Upper lobe of left lung (tissue), 6 donors: ENCODE measurements around the gene PHF1. TPM values are rescaled to one million over a fixed set of nuclear protein-coding genes. Genes with fewer than 3 reads are reported as not detected.
A peak's percentile ranks its signal among the peaks of the same experiment; 100 is the strongest.

ENCODE experiments used
- ATAC-seq, 2 donors: fragments of 200-7000 bp; cut with Tn5 transposase; one replicate each; pipeline ENCODE4 v1.9.1; 2022; ENCODE audit warnings: mild to moderate bottlenecking in 2 of 2, moderate library complexity in 2 of 2; ENCODE audit not compliant: low FRiP score in 2 of 2
- DNase-seq, 2 donors: peaks; one replicate each; pipeline ENCODE4 v3.0.0-alpha.2; 2019 to 2020
- H3K27ac ChIP-seq, 4 donors: fragments of 200-600 bp; sonication (generic); one replicate each; pipeline ENCODE4 v1.5.1; 2016 to 2019
- H3K27me3 ChIP-seq, 4 donors: fragments of 200-600 bp; sonication (generic); one replicate each; pipeline ENCODE4 v1.5.1; 2017 to 2019
- H3K36me3 ChIP-seq, 4 donors: fragments of 200-600 bp; sonication (generic); one replicate each; pipeline ENCODE4 v1.5.1; 2016 to 2019
- H3K4me1 ChIP-seq, 4 donors: fragments of 200-600 bp; sonication (generic); one replicate each; pipeline ENCODE4 v1.5.1; 2018 to 2019
- H3K4me3 ChIP-seq, 4 donors: fragments of 200-600 bp; sonication (generic); one replicate each; pipeline ENCODE4 v1.5.1; 2017 to 2019; ENCODE audit warnings: mild to moderate bottlenecking in 2 of 4, moderate library complexity in 1 of 4
- H3K9me3 ChIP-seq, 4 donors: fragments of 200-600 bp; sonication (generic); one replicate each; pipeline ENCODE4 v1.5.1; 2018 to 2019
- EP300 ChIP-seq, 4 donors: sonication (generic); formaldehyde crosslinking; IDR thresholded peaks; one replicate each; pipeline ENCODE4 v1.5.1; 2017; ENCODE audit warnings: antibody characterized with exemption in 4 of 4, control low read depth in 2 of 4
- POLR2A ChIP-seq, 4 donors: fragments of 450-650 bp; IDR thresholded peaks; one replicate each; pipeline ENCODE4 v1.5.1; 2016 to 2017; ENCODE audit warnings: antibody characterized with exemption in 4 of 4, mild to moderate bottlenecking in 2 of 4
- POLR2AphosphoS5 ChIP-seq, 2 donors: sonication (generic); formaldehyde crosslinking; IDR thresholded peaks; one replicate each; pipeline ENCODE4 v1.5.1; 2017; ENCODE audit warnings: antibody characterized with exemption in 2 of 2
- WGBS, 2 donors: methylation state at CpG; one replicate each; pipeline ENCODE4 v1.1.5; 2017 to 2018; 5-methylcytosine and 5-hydroxymethylcytosine counted together
- total RNA-seq, 6 donors: library from RNA; depleted of rRNA in 4 of 6; stranded (reverse); fragments of >200 nt in 4 of 6; gene quantifications; one replicate each; pipeline versions ENCODE4 v1.1.0 to v1.2.1, GENCODE V29; 2016 to 2021
- TF ChIP-seq, protein P1 (sequence below), 6 experiments: fragments of 450-650 bp in 4 of 6; fragments of 200-600 bp in 2 of 6; sonication (generic) in 2 of 6; IDR thresholded peaks; one replicate each; pipeline ENCODE4 v1.5.1; 2016 to 2019; ENCODE audit warnings: antibody characterized with exemption in 6 of 6
- donor health status: DM: no; HTN: no; CAD: no; lungs with moderate emphysema.
- donor health status: DM: no; HTN: yes; CAD: no; lungs with severe emphysema.

The PHF1 gene
- total RNA-seq, 6 donors from 2014 or later, result 61.7 to 150 (median 65.5) TPM

DNA sequence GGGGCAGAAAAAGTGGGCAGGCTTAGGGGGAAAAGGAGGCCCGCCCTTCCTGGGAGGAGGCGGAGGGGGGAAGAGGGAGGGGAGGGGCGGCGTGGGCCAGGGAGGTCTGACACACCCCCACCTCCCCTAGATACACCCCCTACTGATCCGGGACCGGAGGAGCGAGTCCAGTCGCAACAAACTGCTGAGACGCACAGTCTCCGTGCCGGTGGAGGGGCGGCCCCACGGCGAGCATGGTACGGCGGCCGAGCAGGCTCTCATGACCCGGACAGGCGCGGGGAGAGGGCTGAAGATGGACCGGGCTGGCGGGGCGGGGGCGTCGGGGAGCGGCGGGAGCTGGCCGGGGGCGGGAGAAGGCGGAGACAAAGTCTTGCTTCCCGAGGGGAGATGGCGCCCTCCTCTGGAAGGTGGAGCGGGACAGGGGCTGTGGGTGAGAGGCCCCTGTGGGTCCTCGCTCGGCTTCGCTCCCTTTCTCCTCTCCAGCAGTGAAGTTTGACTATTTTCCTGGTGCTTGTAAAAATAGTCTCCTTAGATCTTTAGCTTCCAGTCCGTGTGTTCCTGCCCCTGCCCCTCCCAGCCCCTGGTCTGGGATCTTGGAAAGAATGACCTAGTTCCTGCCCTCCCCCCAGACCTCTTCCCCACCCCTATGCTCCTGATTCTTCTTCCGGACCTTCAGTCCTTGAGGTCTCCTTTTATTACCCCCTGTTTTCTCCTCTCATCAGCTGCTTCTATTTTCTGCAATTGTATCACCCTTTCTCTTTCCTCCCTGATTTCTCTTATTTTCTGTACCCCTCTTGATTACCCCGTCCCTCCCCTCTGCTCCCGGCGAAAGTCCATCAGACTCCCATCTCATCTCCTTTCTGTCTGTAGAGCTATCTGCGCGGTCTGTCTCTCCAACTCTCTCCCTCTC, 15.1 kb downstream of the PHF1 start:
- DNase-seq, result peak; percentile 88 to 96
- H3K27me3 ChIP-seq, result no peaks in the 10 kb centered on the region
- peak overlapping the region; percentile 84 to 97 (median 94) for H3K27ac ChIP-seq
- H3K4me3 ChIP-seq, result peak overlapping the region; percentile 9 to 69 (median 60)
- H3K36me3 ChIP-seq, result no peaks in the 10 kb centered on the region
- no peaks in the 10 kb centered on the region for H3K9me3 ChIP-seq
- ATAC-seq, result peak; percentile 85 to 91
- peaks cover 41 to 57% (median 50%) of the 10 kb centered on the region in 4 donors for H3K4me1 ChIP-seq
- 1 to 2% methylated on average over 16 to 17 of the region's 43 CpGs for WGBS, 2 donors
- TF ChIP-seq EP300 (IDR thresholded peaks at IDR 0.05) (no peak), POLR2A (IDR thresholded peaks at IDR 0.05) (peak in 1 of 4 donors; percentile 62), POLR2AphosphoS5 (IDR thresholded peaks at IDR 0.05) (peak; percentile 85 to 88)
- TF ChIP-seq, protein P1, sequence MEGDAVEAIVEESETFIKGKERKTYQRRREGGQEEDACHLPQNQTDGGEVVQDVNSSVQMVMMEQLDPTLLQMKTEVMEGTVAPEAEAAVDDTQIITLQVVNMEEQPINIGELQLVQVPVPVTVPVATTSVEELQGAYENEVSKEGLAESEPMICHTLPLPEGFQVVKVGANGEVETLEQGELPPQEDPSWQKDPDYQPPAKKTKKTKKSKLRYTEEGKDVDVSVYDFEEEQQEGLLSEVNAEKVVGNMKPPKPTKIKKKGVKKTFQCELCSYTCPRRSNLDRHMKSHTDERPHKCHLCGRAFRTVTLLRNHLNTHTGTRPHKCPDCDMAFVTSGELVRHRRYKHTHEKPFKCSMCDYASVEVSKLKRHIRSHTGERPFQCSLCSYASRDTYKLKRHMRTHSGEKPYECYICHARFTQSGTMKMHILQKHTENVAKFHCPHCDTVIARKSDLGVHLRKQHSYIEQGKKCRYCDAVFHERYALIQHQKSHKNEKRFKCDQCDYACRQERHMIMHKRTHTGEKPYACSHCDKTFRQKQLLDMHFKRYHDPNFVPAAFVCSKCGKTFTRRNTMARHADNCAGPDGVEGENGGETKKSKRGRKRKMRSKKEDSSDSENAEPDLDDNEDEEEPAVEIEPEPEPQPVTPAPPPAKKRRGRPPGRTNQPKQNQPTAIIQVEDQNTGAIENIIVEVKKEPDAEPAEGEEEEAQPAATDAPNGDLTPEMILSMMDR (IDR thresholded peaks at IDR 0.05), result peak; percentile 26 to 82 (median 48)

DNA sequence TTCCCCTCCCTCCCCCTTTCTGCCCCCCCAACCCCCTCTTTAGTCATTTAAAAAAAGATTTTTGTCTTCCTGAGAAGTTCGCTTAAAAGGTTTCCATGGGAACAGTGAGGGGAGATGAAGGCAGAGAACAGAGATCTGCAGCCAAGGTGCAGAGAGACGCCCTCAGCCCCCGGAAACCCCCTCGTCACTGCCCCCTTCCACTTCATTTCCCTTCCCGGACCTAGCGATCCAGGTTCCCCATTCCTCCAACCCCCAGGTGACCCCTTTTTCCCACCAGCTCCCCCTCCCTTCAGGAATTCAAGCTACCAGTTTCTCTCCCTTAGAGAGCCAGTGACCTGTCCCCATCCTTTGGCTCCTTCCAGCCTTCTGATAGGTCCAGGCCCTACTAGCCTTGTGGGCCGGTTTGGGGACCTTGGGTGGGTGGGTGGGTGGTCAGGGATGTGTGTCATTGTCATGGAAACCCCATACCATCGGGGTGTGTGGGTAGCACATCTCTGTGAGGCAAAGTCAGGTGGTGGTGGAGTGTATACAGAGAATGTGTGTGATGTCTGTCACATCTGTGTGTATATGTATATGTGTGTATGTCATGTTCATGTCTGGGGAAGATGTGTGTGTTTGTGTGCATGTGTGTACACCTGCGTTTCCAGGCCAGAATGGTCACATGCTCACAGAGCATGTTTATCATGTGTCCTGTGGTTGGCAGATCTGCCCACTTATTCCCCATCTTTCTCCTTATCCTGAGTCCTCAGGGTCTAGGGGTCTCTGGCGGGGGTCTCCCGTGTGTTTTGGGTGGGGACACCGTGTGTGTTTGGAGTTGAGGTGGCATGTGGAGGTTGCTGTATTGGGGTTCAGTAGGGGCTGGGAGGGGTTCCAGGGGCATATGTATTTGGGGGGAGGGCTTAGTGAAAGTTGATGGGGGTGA, 16.0 kb downstream of the PHF1 start:
- no peak for DNase-seq
- no peaks in the 10 kb centered on the region for H3K9me3 ChIP-seq
- peaks cover 44 to 66% (median 58%) of the 10 kb centered on the region in 4 donors for H3K4me1 ChIP-seq
- TF ChIP-seq, protein P1 (IDR thresholded peaks at IDR 0.05), result no peak
- TF ChIP-seq EP300 (IDR thresholded peaks at IDR 0.05) (no peak), POLR2AphosphoS5 (IDR thresholded peaks at IDR 0.05) (no peak), POLR2A (IDR thresholded peaks at IDR 0.05) (no peak)
- H3K36me3 ChIP-seq, result no peaks in the 10 kb centered on the region
- H3K4me3 ChIP-seq, result peak overlapping the region; percentile 9 to 69 (median 60)
- H3K27ac ChIP-seq, result peak overlapping the region; percentile 84 to 97 (median 94)
- ATAC-seq, result no peak
- no peaks in the 10 kb centered on the region for H3K27me3 ChIP-seq
- 5% methylated on average over 12 of the region's 12 CpGs for WGBS, 2 donors

DNA sequence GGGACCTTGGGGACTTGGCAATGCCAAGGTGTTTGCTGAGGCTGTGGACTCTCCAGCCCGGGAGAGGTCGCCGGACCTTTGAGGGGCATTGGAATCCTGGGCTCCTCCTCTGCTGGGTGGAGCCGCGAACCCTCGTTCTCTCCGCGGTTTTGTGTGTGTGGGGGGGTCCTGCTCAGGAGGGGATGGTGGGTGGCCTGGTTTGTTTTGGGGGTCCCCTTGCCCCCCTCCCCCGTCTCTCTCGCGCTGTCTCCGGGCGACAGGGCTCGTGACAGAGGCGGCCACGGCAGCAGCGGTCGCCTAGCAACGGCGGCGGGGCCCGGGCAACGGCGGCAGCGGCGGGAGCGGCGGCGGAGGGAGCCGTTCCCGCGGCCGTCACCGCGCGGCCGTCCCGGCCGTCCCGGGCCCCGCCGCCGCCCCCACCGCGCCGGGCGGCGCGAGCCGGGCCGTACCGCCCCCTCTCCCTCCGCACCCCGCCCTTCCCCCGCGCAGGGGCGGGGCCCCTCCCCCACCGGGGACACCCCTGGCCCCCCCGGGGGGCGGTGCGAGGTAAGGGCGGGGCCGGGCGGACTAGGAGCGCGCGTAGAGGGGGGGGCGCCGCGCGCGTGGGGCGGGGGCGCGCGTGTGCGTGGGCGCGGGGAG, 16.9 kb downstream of the PHF1 start:
- no peak for ATAC-seq
- Histone ChIP-seq H3K27me3 (no peaks in the 10 kb centered on the region), H3K4me1 (peaks cover 44 to 70% (median 62%) of the 10 kb centered on the region in 4 donors), H3K4me3 (peak overlapping the region; percentile 36 to 69 (median 60)), H3K36me3 (no peaks in the 10 kb centered on the region), H3K9me3 (no peaks in the 10 kb centered on the region), H3K27ac (peak overlapping the region; percentile 55 to 97 (median 94))
- 0% methylated on average over 10 of the region's 79 CpGs; no CpG with 5 or more reads in 1 of the 2 donors for WGBS, 2 donors
- DNase-seq, result peak; percentile 69 to 93
- TF ChIP-seq POLR2AphosphoS5 (IDR thresholded peaks at IDR 0.05) (no peak), EP300 (IDR thresholded peaks at IDR 0.05) (no peak), POLR2A (IDR thresholded peaks at IDR 0.05) (no peak)
- TF ChIP-seq, protein P1 (IDR thresholded peaks at IDR 0.05), result no peak

DNA sequence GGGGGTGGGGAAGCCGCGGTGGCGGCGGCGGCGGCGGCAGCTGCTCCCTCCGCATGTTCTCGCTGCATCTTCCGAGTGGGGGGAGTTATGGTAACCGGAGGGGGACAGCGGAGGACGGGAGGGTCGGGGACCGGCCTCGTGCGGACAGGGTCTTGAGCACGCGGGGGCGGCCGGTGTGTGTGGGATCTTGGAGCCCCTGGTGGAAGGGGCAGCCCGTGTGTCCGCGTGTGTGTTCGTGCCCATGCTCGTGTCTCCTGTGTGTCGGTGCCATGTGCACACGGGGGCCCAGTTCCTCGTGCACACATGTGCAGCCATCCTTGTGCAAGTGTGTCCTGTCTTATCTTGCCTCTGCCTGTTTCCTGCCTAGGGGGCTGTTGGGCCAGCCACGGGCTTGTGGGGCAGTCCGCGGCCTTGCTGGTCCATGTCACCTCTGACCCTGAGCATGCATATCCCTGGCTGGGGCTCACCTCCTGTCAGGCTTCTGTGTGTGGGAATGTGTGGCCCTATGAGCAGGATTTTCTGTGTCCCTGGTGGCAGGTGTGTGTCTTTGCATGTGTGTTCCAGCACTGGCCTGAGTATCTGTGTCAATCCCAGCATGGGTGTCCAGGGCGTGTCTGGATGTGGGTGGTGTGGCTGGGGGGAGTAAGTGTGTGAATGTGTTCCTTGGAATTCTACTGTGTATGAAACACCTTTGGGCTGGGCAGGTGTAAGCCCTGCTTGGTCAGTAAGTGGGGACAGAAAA, 17.6 kb downstream of the PHF1 start:
- Histone ChIP-seq H3K27ac (peak overlapping the region; percentile 44 to 95 (median 71)), H3K9me3 (no peaks in the 10 kb centered on the region), H3K36me3 (no peaks in the 10 kb centered on the region), H3K27me3 (no peaks in the 10 kb centered on the region), H3K4me3 (peak overlapping the region in 3 of 4 donors; percentile 54 to 69 (median 66)), H3K4me1 (peaks cover 44 to 70% (median 62%) of the 10 kb centered on the region in 4 donors)
- TF ChIP-seq POLR2A (IDR thresholded peaks at IDR 0.05) (no peak), EP300 (IDR thresholded peaks at IDR 0.05) (no peak), POLR2AphosphoS5 (IDR thresholded peaks at IDR 0.05) (peak in 1 of 2 donors; percentile 37)
- TF ChIP-seq, protein P1 (IDR thresholded peaks at IDR 0.05), result peak; percentile 12 to 64 (median 40)
- 4 to 12% methylated on average over 17 to 18 of the region's 33 CpGs for WGBS, 2 donors
- DNase-seq (peak in 1 of 2 donors; percentile 28), ATAC-seq (no peak)
